ELR (cell line): ENCODE results near the gene SIK3.
A peak's percentile ranks its signal among the peaks of the same experiment; 100 is the strongest.

Experiments
- DNase-seq: peaks from one replicate; pipeline ENCODE4 v3.0.0-alpha.2; 2015; ENCODE audit warnings: low read depth

Gene SIK3

DNA sequence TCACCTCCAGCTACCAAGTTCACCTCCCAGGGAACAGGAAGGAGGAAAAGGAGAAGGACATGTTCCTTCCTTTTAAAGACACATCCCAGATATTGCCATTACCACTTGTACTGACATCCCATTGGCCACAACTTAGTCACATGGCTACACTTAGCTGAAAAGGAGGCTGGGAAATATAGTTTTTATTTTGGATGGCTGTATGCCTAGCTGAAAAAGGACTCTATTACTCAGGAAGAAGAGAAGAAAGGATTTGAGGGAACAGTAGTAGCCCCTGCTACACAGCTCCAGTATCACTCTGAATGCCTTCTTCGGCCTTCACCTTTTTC lies 304.5 kb downstream of the SIK3 start:
- peak; percentile 15 for DNase-seq
